ENCODE measurements around the gene SYNGR4. TPM values are rescaled to one million over a fixed set of nuclear protein-coding genes. Genes with fewer than 3 reads are reported as not detected.

Gene SYNGR4
- total and polyA plus RNA-seq, 8 donors = 0.19 to 16.4 (median 0.61) TPM; not detected in 2

GRCh38 chr19:48372904-48373303, 8.7 kb downstream of the SYNGR4 start:
- intact Hi-C loops (cut with DNase I) = no loop called here

GRCh38 chr19:48373567-48373966, 9.4 kb downstream of the SYNGR4 start:
- Histone ChIP-seq H3K27ac (no peak overlapping the region), H3K9me3 (no peaks in the 10 kb centered on the region), H3K36me3 (no peaks in the 10 kb centered on the region), H3K4me1 (no peaks in the 10 kb centered on the region), H3K4me3 (no peak overlapping the region), H3K27me3 (no peaks in the 10 kb centered on the region)
- FAIRE-seq (no peak), DNase-seq (no peak), ATAC-seq (no peak)
- intact Hi-C loops (cut with DNase I) = no loop called here
- WGBS, 2 donors = 87 to 91% methylated on average over 11 of the region's 11 CpGs
- TF ChIP-seq CTCF (IDR thresholded peaks at IDR 0.05) = no peak

More at GRCh38 chr19:48372904-48373303, 8.7 kb downstream of the SYNGR4 start:
- 51 to 56% methylated on average over 4 of the region's 4 CpGs for WGBS, 2 donors
- no peak overlapping the region for H3K27ac ChIP-seq
- H3K36me3 ChIP-seq = no peaks in the 10 kb centered on the region
- no peaks in the 10 kb centered on the region for H3K9me3 ChIP-seq
- no peak for FAIRE-seq
- DNase-seq = no peak
- peak in 2 of 4 donors; percentile 55 to 60 for ATAC-seq
- H3K4me1 ChIP-seq = no peaks in the 10 kb centered on the region
- no peak overlapping the region for H3K4me3 ChIP-seq
- no peaks in the 10 kb centered on the region for H3K27me3 ChIP-seq
- no peak for TF ChIP-seq CTCF (IDR thresholded peaks at IDR 0.05)

- Histone ChIP-seq H3K27me3 (no peaks in the 10 kb centered on the region), H3K9me3 (no peaks in the 10 kb centered on the region), H3K4me1 (no peaks in the 10 kb centered on the region), H3K36me3 (peaks cover 0 to 12% (median 0%) of the 10 kb centered on the region in 3 donors), H3K27ac (no peak overlapping the region), H3K4me3 (no peak overlapping the region)
- intact Hi-C loops (cut with DNase I) = no loop called here
- ATAC-seq (no peak), DNase-seq (no peak), FAIRE-seq (no peak)
- TF ChIP-seq CTCF (IDR thresholded peaks at IDR 0.05) = no peak
- WGBS, 2 donors = 90 to 94% methylated on average over 10 of the region's 10 CpGs
These were observed 14.0 kb downstream of the SYNGR4 start for GRCh38 chr19:48378194-48378570.

- WGBS, 2 donors = 80 to 83% methylated on average over 5 of the region's 5 CpGs
- peak in 1 of 4 donors; percentile 8 for ATAC-seq
These were observed 14.9 kb downstream of the SYNGR4 start for GRCh38 chr19:48379058-48379457.

More at GRCh38 chr19:48379058-48379457, 14.9 kb downstream of the SYNGR4 start:
- Histone ChIP-seq H3K9me3 (no peaks in the 10 kb centered on the region), H3K4me3 (no peak overlapping the region), H3K36me3 (peaks cover 0 to 20% (median 4%) of the 10 kb centered on the region in 3 donors), H3K4me1 (no peaks in the 10 kb centered on the region), H3K27me3 (no peaks in the 10 kb centered on the region), H3K27ac (no peak overlapping the region)
- FAIRE-seq (no peak), DNase-seq (no peak)
- TF ChIP-seq CTCF (IDR thresholded peaks at IDR 0.05) = no peak
- intact Hi-C loops (cut with DNase I) = no loop called here

All from pancreas (tissue), 10 donors.